H9 (cell line): Measurements from ENCODE around the gene IREB2. TPM values are rescaled to one million over a fixed set of nuclear protein-coding genes. Genes with fewer than 3 reads are reported as not detected.

Experiments
- DNase-seq: peaks from one replicate; pipeline ENCODE4 v3.0.0-alpha.2; 2017
- H2AFZ ChIP-seq: one replicate; pipeline ENCODE4 v1.6.1; 2013; ENCODE audit warnings: mild to moderate bottlenecking, low read length, control low read depth, moderate library complexity
- H2AK5ac ChIP-seq: 2 replicates; pipeline ENCODE4 v1.6.1; 2013; ENCODE audit warnings: low read length, control low read depth, mixed read lengths; ENCODE audit not compliant: insufficient read length
- H2BK120ac ChIP-seq: one replicate; pipeline ENCODE4 v1.6.1; 2013; ENCODE audit warnings: low read depth, mild to moderate bottlenecking, low read length, control low read depth, inconsistent platforms; ENCODE audit not compliant: poor library complexity, severe bottlenecking
- H2BK12ac ChIP-seq: 2 replicates; pipeline ENCODE4 v1.6.1; 2013; ENCODE audit warnings: low read length, control low read depth, mixed read lengths, low read depth; ENCODE audit not compliant: insufficient read length
- H2BK15ac ChIP-seq: 2 replicates; pipeline ENCODE4 v1.6.1; 2013; ENCODE audit warnings: low read depth, low read length, control low read depth
- H2BK20ac ChIP-seq: one replicate; pipeline ENCODE4 v1.6.1; 2013; ENCODE audit warnings: low read depth, mild to moderate bottlenecking, low read length, control low read depth, inconsistent platforms; ENCODE audit not compliant: poor library complexity, severe bottlenecking
- H2BK5ac ChIP-seq: 2 replicates; pipeline ENCODE4 v1.6.1; 2013; ENCODE audit warnings: low read length, control low read depth, mixed read lengths; ENCODE audit not compliant: insufficient read length
- H3K14ac ChIP-seq: 2 replicates; pipeline ENCODE4 v1.6.1; 2013; ENCODE audit warnings: low read length, control low read depth; ENCODE audit not compliant: insufficient read depth
- H3K18ac ChIP-seq: 2 replicates; pipeline ENCODE4 v1.6.1; 2013; ENCODE audit warnings: low read depth, mild to moderate bottlenecking, mixed read lengths, low read length, control low read depth; ENCODE audit not compliant: insufficient read length
- H3K23ac ChIP-seq: 2 replicates; pipeline ENCODE4 v1.6.1; 2013; ENCODE audit warnings: low read length, control low read depth, mixed read lengths, low read depth; ENCODE audit not compliant: insufficient read length
- H3K23me2 ChIP-seq: 2 replicates; pipeline ENCODE4 v1.6.1; 2013; ENCODE audit warnings: low read depth, mild to moderate bottlenecking, mixed read lengths, low read length, control low read depth; ENCODE audit not compliant: insufficient read length, poor library complexity, severe bottlenecking
- H3K27ac ChIP-seq: 2 replicates; pipeline ENCODE4 v1.5.1; 2013; ENCODE audit warnings: low read length, control low read depth, mixed read lengths, low read depth; ENCODE audit not compliant: insufficient read length
- H3K27me3 ChIP-seq: 2 replicates; pipeline ENCODE4 v1.6.1; 2013; ENCODE audit warnings: low read length, control low read depth, inconsistent platforms; ENCODE audit not compliant: insufficient read depth
- H3K4ac ChIP-seq: 2 replicates; pipeline ENCODE4 v1.6.1; 2013; ENCODE audit warnings: low read depth, mild to moderate bottlenecking, control low read depth, inconsistent platforms, low read length, moderate library complexity
- H3K4me1 ChIP-seq: 2 replicates; pipeline ENCODE4 v1.6.1; 2013; ENCODE audit warnings: low read length, control low read depth, inconsistent platforms; ENCODE audit not compliant: insufficient read depth
- H3K4me2 ChIP-seq: 2 replicates; pipeline ENCODE4 v1.6.1; 2013; ENCODE audit warnings: low read length, control low read depth, mixed read lengths; ENCODE audit not compliant: insufficient read length, insufficient read depth
- H3K56ac ChIP-seq: 2 replicates; pipeline ENCODE4 v1.6.1; 2013; ENCODE audit warnings: low read depth, mild to moderate bottlenecking, mixed read lengths, low read length, control low read depth; ENCODE audit not compliant: insufficient read length
- H3K79me1 ChIP-seq: 2 replicates; pipeline ENCODE4 v1.6.1; 2013; ENCODE audit warnings: low read depth, mild to moderate bottlenecking, moderate library complexity, low read length, control low read depth, inconsistent platforms; ENCODE audit not compliant: insufficient read depth, poor library complexity, severe bottlenecking
- H3K79me2 ChIP-seq: 2 replicates; pipeline ENCODE4 v1.6.1; 2013; ENCODE audit warnings: low read length, control low read depth, inconsistent platforms; ENCODE audit not compliant: insufficient read depth
- H3K9ac ChIP-seq: 2 replicates; pipeline ENCODE4 v1.6.1; 2013; ENCODE audit warnings: low read length, control low read depth, mixed read lengths; ENCODE audit not compliant: insufficient read length; ENCODE audit errors: extremely low read depth
- H3K9me3 ChIP-seq: one replicate; pipeline ENCODE4 v1.6.1; 2013; ENCODE audit warnings: low read depth, low read length, inconsistent platforms; ENCODE audit not compliant: control insufficient read depth
- H3T11ph ChIP-seq: one replicate; pipeline ENCODE4 v1.6.1; 2013; ENCODE audit warnings: mild to moderate bottlenecking, low read length, control low read depth, inconsistent platforms
- H4K20me1 ChIP-seq: one replicate; pipeline ENCODE4 v1.6.1; 2013; ENCODE audit not compliant: control insufficient read depth, insufficient read length, insufficient read depth
- H4K5ac ChIP-seq: 2 replicates; pipeline ENCODE4 v1.6.1; 2013; ENCODE audit warnings: low read depth, mild to moderate bottlenecking, mixed read lengths, low read length, control low read depth; ENCODE audit not compliant: insufficient read length
- H4K8ac ChIP-seq: replicated peaks from 2 replicates; pipeline ENCODE4 v1.6.1; 2013; ENCODE audit warnings: low read length, control low read depth, mixed read lengths, low read depth; ENCODE audit not compliant: insufficient read length
- H4K91ac ChIP-seq: 2 replicates; pipeline ENCODE4 v1.6.1; 2013; ENCODE audit warnings: low read depth, mild to moderate bottlenecking, moderate library complexity, mixed read lengths, low read length, control low read depth; ENCODE audit not compliant: insufficient read length
- H3K27ac Mint-ChIP-seq, 3 experiments: 2 replicates in 2 of 3; 3 replicates in 1 of 3; pipeline ENCODE4 v1.8.0; 2020 to 2021; ENCODE audit warnings: mixed read lengths in 3 of 3, mild to moderate bottlenecking in 1 of 3, moderate library complexity in 1 of 3
- H3K27me3 Mint-ChIP-seq: 2 replicates; pipeline ENCODE4 v1.8.0; 2021; ENCODE audit warnings: low read depth, mild to moderate bottlenecking, moderate library complexity, mixed read lengths
- H3K36me3 Mint-ChIP-seq, 3 experiments: 2 replicates in 2 of 3; 3 replicates in 1 of 3; pipeline ENCODE4 v1.8.0; 2020 to 2021; ENCODE audit warnings: low read depth in 3 of 3, mixed read lengths in 3 of 3; ENCODE audit not compliant: insufficient read depth in 1 of 3
- H3K4me1 Mint-ChIP-seq, 2 experiments: 2 replicates each; pipeline ENCODE4 v1.8.0; 2020; ENCODE audit warnings: mixed read lengths in 2 of 2
- H3K4me3 Mint-ChIP-seq, 2 experiments: 2 replicates in 1 of 2; 3 replicates in 1 of 2; pipeline ENCODE4 v1.8.0; 2020 to 2021; ENCODE audit warnings: mild to moderate bottlenecking in 2 of 2, mixed read lengths in 2 of 2, moderate library complexity in 1 of 2
- H3K9me3 Mint-ChIP-seq, 2 experiments: 2 replicates in 1 of 2; 3 replicates in 1 of 2; pipeline ENCODE4 v1.8.0; 2020; ENCODE audit warnings: mild to moderate bottlenecking in 2 of 2, mixed read lengths in 2 of 2, moderate library complexity in 1 of 2
- CTCF ChIP-seq: fragments of 200-600 bp; sonication (generic); conservative IDR thresholded peaks from 3 replicates; pipeline ENCODE4 v1.8.0; 2021; ENCODE audit warnings: antibody characterized with exemption, mild to moderate bottlenecking
- WGBS: extraction: QIAGEN DNeasy Blood & Tissue Kit; methylation state at CpG from one replicate; pipeline ENCODE4 v1.1.7; 2013; ENCODE audit warnings: missing lambda C conversion rate, low lambda C conversion rate, mixed read lengths; ENCODE audit not compliant: insufficient read length; ENCODE audit errors: extremely low coverage; 5-methylcytosine and 5-hydroxymethylcytosine counted together
- total RNA-seq: library from RNA; stranded (reverse); gene quantifications from 2 replicates; pipeline ENCODE4 v1.2.1, GENCODE V29; 2021

Gene IREB2
- total RNA-seq, 1 experiment from 2014 or later, result 87.6 TPM

- Mint-ChIP-seq H3K27ac (no peak overlapping the region), H3K36me3 (peaks cover 23 to 65% (median 61%) of the 10 kb centered on the region in 3 experiments; a peak in 6 of 7 replicates), H3K4me3 (no peak overlapping the region)
These were observed 7.9 kb downstream of the IREB2 start for GRCh38 chr15:78445875-78446274.

More at GRCh38 chr15:78445875-78446274, 7.9 kb downstream of the IREB2 start:
- Histone ChIP-seq H2BK120ac (no peak overlapping the region), H3K27me3 (no peaks in the 10 kb centered on the region), H3K9ac (no peak overlapping the region), H2BK15ac (no peak overlapping the region), H4K20me1 (no peaks in the 10 kb centered on the region), H3T11ph (no peak overlapping the region), H3K23me2 (no peaks in the 10 kb centered on the region), H3K4ac (no peak overlapping the region), H3K4me1 (no peaks in the 10 kb centered on the region), H3K79me2 (peaks cover 34% of the 10 kb centered on the region), H3K4me2 (no peak overlapping the region), H3K14ac (no peak overlapping the region), H3K79me1 (peaks cover 15% of the 10 kb centered on the region), H2AFZ (no peak overlapping the region), H4K5ac (no peak overlapping the region), H2AK5ac (no peak overlapping the region), H2BK12ac (no peak overlapping the region), H2BK20ac (no peak overlapping the region), H3K9me3 (no peaks in the 10 kb centered on the region), H4K8ac (no peak overlapping the region), H3K18ac (no peak overlapping the region), H3K23ac (no peak overlapping the region), H3K27ac (no peak overlapping the region), H3K56ac (no peak overlapping the region), H2BK5ac (no peak overlapping the region), H4K91ac (no peak overlapping the region)
- no peaks in the 10 kb centered on the region for H3K9me3 Mint-ChIP-seq
- no CpG with 5 or more reads among the region's 2 CpGs for whole genome bisulfite sequencing
- H3K27me3 Mint-ChIP-seq, result no peaks in the 10 kb centered on the region
- TF ChIP-seq CTCF, result no peak
- DNase-seq, result no peak
- peaks cover 2 to 3% of the 10 kb centered on the region in 2 experiments; a peak in 2 of 4 replicates for H3K4me1 Mint-ChIP-seq
